Sigmoid colon (tissue), 4 donors: Measurements from ENCODE around the gene ARRDC4.
"Not testable (repeated sequence)": the region's sequence is repeated elsewhere in the genome, so short reads cannot be mapped to it uniquely, and the experiment has no call there.

Experiments
- POLR2A ChIP-seq, 2 donors: fragments of 450-650 bp; IDR thresholded peaks; one replicate each; pipeline ENCODE4 v1.6.1; 2016; ENCODE audit warnings: antibody characterized with exemption in 2 of 2, mild to moderate bottlenecking in 2 of 2, moderate library complexity in 2 of 2
- POLR2AphosphoS5 ChIP-seq, 4 donors: sonication (generic); formaldehyde crosslinking; IDR thresholded peaks; one replicate each; pipeline ENCODE4 v1.6.1; 2017; ENCODE audit warnings: antibody characterized with exemption in 4 of 4

GRCh38 chr15:97985979-97986378, 25.5 kb downstream of the ARRDC4 start:
- not testable (repeated sequence) for TF ChIP-seq POLR2A, POLR2AphosphoS5 (IDR thresholded peaks at IDR 0.05)
